NCI-H446 (cell line): Measurements from ENCODE around the gene PCDHB15.
"Not testable (repeated sequence)": the region's sequence is repeated elsewhere in the genome, so short reads cannot be mapped to it uniquely, and the experiment has no call there.

Source experiments
- DNase-seq, 2 experiments: peaks; one replicate each; lab custom pipeline; 2025; lab: John Stamatoyannopoulos, UW

The PCDHB15 gene

GRCh38 chr5:141245250-141245717 is at the start of gene PCDHB15:
TSS of gene PCDHB15 (plus strand) at chr5:141245395. CDS start at chr5:141245579, 184 bp downstream.
- DNase-seq, result peak; percentile 41 to 70

DNA sequence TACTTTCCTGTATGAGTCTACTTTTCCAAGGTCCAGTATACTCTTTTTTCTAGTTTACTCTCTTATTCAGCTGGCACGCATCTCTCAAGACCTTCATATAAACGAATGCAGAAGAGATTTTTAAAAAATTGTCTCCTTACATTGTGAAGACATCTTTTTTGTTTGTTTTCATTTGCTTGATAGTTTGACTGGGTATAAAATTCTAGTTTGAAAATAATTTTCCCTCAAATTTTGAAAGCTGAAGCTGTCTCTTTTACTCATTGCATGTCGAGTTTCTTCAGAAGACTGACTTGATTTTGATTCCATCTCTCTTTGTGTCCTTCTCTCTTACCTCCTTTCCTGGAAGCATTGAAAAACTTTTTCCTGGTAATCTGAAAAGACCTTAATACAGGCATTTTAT is 48.8 kb upstream of the PCDHB15 start:
- no peak for DNase-seq

DNA sequence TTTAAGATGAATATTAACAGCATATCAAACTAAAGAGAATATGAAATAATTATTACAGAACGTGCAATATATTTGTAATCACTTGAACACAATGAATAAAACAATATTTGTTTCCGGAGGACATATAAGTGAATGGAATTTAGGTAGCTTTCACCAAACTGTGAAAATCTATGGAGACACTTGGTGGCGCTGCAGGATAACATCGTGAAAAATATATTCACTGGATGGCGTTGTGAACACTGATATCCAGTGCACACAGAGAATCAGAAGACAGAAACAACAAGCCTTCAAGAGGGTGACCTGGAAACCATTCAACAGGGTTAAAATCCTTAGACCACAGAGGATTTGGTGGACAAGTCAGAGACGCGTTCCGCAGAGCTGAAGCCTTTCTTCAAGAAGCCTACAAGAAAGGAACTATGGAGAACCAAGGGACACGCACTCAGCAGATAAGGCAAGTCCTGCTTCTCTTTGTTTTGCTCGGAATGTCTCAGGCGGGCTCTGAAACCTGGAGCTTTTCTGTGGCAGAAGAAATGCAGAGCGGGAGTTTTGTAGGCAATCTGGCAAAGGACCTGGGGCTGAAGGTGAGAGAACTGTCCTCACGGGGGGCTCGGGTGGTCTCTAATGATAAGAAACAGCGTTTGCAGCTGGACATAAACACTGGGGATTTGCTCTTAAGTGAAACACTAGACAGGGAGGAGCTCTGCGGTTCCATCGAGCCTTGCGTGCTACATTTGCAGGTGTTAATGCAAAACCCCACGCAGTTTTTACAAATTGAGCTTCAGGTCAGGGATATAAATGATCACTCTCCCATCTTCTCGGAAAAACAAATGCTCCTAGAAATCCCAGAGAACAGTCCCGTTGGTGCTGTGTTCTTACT is 45.6 kb upstream of the PCDHB15 start, which contains the start of gene PCDHB11:
Gene PCDHB11, plus strand, starts transcription at position 269 of the 877 bp plus-strand sequence. Its CDS starts 148 bp downstream, at position 417.
- peak; percentile 39 to 54 for DNase-seq

DNA sequence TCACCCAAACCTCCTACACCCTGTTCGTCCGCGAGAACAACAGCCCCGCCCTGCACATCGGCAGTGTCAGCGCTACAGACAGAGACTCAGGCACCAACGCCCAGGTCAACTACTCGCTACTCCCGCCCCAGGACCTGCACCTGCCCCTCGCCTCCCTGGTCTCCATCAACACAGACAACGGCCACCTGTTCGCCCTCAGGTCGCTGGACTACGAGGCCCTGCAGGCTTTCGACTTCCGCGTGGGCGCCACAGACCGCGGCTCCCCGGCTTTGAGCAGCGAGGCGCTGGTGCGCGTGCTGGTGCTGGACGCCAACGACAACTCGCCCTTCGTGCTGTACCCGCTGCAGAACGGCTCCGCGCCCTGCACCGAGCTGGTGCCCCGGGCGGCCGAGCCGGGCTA is 44.1 kb upstream of the PCDHB15 start:
- DNase-seq, result not testable (repeated sequence)

- DNase-seq, result not testable (repeated sequence)
Observed at GRCh38 chr5:141201646-141202045, 43.5 kb upstream of the PCDHB15 start.

DNA sequence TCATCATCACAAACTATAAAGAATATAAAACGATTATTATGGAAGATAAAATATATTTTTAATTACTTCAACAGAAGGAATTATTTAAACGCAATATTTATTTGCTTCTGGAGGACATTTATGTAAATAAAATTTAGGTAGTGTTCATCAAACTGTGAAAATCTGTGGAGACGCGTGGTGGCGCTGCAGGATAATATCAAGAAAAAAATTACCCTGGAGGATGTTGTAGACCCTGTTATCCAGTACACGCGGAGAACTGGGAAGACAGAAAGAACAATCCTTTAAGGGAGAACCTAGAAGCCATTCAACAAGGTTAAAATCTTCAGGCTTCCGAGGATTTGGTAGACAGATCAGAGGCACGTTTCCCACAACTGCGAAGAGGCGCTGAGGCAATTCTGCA is 36.7 kb upstream of the PCDHB15 start, which contains the start of gene PCDHB12:
Gene PCDHB12, plus strand, starts transcription at position 242 of the 400 bp plus-strand sequence. CDS start 189 bp downstream, outside the sequence.
- peak; percentile 27 to 56 for DNase-seq

DNA sequence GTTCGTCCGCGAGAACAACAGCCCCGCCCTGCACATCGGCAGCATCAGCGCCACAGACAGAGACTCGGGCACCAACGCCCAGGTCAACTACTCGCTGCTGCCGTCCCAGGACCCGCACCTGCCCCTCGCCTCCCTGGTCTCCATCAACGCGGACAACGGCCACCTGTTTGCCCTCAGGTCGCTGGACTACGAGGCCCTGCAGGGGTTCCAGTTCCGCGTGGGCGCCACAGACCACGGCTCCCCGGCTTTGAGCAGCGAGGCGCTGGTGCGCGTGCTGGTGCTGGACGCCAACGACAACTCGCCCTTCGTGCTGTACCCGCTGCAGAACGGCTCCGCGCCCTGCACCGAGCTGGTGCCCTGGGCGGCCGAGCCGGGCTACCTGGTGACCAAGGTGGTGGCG is 34.9 kb upstream of the PCDHB15 start:
- not testable (repeated sequence) for DNase-seq

GRCh38 chr5:141210849-141211248 is 34.3 kb upstream of the PCDHB15 start:
- DNase-seq, result not testable (repeated sequence)

- DNase-seq, result peak; percentile 11 to 47
Observed at GRCh38 chr5:141213656-141214339, 31.4 kb upstream of the PCDHB15 start, which contains the start of gene PCDHB13. TSS of gene PCDHB13 (plus strand) at chr5:141213919. CDS start at chr5:141214124, 205 bp downstream.

DNA sequence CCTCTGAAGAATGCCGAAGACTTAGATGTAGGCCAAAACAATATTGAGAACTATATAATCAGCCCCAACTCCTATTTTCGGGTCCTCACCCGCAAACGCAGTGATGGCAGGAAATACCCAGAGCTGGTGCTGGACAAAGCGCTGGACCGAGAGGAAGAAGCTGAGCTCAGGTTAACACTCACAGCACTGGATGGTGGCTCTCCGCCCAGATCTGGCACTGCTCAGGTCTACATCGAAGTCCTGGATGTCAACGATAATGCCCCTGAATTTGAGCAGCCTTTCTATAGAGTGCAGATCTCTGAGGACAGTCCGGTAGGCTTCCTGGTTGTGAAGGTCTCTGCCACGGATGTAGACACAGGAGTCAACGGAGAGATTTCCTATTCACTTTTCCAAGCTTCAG is 30.6 kb upstream of the PCDHB15 start:
- not testable (repeated sequence) for DNase-seq

- not testable (repeated sequence) for DNase-seq
Observed at GRCh38 chr5:141215504-141215903, 29.7 kb upstream of the PCDHB15 start.

DNA sequence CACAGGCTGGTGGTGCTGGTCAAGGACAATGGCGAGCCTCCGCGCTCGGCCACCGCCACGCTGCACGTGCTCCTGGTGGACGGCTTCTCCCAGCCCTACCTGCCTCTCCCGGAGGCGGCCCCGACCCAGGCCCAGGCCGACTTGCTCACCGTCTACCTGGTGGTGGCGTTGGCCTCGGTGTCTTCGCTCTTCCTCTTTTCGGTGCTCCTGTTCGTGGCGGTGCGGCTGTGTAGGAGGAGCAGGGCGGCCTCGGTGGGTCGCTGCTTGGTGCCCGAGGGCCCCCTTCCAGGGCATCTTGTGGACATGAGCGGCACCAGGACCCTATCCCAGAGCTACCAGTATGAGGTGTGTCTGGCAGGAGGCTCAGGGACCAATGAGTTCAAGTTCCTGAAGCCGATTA is 29.2 kb upstream of the PCDHB15 start:
- DNase-seq, result not testable (repeated sequence)

- DNase-seq, result peak; percentile 3 to 66
Observed at GRCh38 chr5:141223112-141223783, 21.9 kb upstream of the PCDHB15 start, which contains the start of gene PCDHB14. TSS of gene PCDHB14 (plus strand) at chr5:141223343. CDS start at chr5:141223506, 163 bp downstream.

GRCh38 chr5:141224844-141225243 is 20.4 kb upstream of the PCDHB15 start:
- not testable (repeated sequence) for DNase-seq

DNA sequence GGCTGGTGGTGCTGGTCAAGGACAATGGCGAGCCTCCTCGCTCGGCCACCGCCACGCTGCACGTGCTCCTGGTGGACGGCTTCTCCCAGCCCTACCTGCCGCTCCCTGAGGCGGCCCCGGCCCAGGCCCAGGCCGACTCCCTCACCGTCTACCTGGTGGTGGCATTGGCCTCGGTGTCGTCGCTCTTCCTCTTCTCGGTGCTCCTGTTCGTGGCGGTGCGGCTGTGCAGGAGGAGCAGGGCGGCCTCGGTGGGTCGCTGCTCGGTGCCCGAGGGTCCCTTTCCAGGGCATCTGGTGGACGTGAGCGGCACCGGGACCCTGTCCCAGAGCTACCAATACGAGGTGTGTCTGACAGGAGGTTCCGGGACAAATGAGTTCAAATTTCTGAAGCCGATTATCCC is 19.8 kb upstream of the PCDHB15 start:
- not testable (repeated sequence) for DNase-seq

DNA sequence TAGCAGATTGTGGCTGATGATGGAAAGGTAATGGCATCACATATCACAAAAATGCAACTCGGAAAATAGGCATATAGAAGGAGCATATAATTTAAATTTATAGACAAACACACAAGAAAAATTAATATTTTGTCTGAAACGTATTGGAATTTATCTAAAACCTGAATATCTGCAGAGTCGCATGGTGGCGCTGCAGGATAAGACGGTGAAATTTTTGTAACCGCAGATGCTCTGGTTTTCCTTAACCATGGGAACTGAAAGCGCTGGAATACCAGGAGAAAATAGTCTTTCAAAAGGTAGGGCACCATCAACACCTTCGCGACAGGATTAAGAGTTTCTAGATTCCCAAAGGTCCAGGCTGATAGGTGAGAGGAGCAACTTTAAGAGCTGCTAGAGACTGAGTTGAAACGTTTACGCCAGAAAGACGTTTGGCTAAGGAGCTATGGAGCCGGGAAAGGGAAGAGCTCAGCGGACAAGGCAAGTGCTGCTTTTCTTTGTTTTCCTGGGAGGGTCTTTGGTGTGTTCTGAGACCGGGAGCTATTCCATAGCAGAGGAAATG is 11.0 kb upstream of the PCDHB15 start:
- DNase-seq, result no peak

DNA sequence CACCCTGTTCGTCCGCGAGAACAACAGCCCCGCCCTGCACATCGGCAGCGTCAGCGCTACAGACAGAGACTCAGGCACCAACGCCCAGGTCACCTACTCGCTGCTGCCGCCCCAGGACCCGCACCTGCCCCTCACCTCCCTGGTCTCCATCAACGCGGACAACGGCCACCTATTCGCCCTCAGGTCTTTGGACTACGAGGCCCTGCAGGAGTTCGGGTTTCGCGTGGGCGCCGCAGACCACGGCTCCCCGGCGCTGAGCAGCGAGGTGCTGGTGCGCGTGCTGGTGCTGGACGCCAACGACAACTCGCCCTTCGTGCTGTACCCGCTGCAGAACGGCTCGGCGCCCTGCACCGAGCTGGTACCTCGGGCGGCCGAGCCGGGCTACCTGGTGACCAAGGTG is 9.3 kb upstream of the PCDHB15 start:
- not testable (repeated sequence) for DNase-seq

DNA sequence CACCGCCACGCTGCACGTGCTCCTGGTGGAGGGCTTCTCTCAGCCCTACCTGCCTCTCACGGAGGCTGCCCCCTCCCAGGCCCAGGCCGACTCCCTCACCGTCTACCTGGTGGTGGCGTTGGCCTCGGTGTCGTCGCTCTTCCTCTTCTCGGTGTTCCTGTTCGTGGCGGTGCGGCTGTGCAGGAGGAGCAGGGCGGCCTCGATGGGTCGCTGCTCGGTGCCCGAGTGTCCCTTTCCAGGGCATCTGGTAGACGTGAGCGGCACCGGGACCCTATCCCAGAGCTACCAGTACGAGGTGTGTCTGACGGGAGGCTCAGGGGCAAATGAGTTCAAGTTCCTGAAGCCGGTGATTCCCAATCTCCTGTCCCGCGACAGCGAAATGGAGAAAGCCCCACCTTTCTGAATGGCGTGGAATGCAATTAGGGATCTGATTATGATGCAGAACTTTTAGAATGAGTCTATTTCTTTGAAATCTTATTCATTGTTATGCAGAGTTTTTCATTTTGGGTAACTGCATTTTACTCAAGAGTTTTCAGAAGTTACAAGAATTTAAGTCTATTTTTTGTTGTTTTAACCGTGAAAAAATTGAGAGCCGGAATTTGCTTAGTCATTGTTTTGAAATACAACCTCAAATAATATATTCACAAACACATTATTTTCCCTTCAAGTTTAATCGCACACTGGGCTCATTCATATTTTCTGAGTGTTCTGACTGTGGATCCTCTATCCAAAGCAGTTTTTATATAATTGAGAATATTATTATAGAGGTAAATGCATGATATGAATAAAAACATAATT is 8.5 kb upstream of the PCDHB15 start:
- DNase-seq, result no peak

- DNase-seq, result no peak
Observed at GRCh38 chr5:141241496-141241895, 3.7 kb upstream of the PCDHB15 start.

DNA sequence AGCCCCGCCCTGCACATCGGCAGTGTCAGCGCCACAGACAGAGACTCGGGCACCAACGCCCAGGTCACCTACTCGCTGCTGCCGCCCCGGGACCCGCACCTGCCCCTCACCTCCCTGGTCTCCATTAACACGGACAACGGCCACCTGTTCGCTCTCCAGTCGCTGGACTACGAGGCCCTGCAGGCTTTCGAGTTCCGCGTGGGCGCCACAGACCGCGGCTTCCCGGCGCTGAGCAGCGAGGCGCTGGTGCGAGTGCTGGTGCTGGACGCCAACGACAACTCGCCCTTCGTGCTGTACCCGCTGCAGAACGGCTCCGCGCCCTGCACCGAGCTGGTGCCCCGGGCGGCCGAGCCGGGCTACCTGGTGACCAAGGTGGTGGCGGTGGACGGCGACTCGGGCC is 1.8 kb downstream of the PCDHB15 start:
- DNase-seq, result not testable (repeated sequence)

DNA sequence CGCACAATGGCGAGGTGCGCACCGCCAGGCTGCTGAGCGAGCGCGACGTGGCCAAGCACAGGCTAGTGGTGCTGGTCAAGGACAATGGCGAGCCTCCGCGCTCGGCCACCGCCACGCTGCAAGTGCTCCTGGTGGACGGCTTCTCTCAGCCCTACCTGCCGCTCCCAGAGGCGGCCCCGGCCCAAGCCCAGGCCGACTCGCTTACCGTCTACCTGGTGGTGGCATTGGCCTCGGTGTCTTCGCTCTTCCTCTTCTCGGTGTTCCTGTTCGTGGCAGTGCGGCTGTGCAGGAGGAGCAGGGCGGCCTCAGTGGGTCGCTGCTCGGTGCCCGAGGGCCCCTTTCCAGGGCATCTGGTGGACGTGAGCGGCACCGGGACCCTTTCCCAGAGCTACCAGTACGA is 2.2 kb downstream of the PCDHB15 start:
- not testable (repeated sequence) for DNase-seq
